AG04450 (cell line): ENCODE results near the gene PAPLN. TPM values are rescaled to one million over a fixed set of nuclear protein-coding genes. Genes with fewer than 3 reads are reported as not detected.

Experiments used
- CTCF ChIA-PET: fragments of 300-600, 350-600 bp; formaldehyde crosslinking; extraction: SDS; loops from one replicate; lab custom pipeline; 2022; ENCODE audit warnings: antibody characterized with exemption, inconsistent platforms; lab: Charles Lee
- POLR2A ChIA-PET: fragments of 350-600 bp; formaldehyde crosslinking; extraction: SDS; loops from one replicate; lab custom pipeline; 2021; ENCODE audit warnings: antibody characterized with exemption, inconsistent platforms; lab: Yijun Ruan, JAX
- DNase-seq: peaks from one replicate; pipeline ENCODE4 v3.0.0-alpha.2; 2011; ENCODE audit warnings: low read depth, low spot score
- H3K27ac ChIP-seq: one replicate; pipeline ENCODE4 v1.5.1; 2012; ENCODE audit warnings: low read depth, low read length, control low read depth
- H3K27me3 ChIP-seq: one replicate; pipeline ENCODE4 v1.6.0; 2012; ENCODE audit warnings: low read length; ENCODE audit not compliant: control insufficient read depth, insufficient read depth
- H3K4me3 ChIP-seq: 2 replicates; pipeline ENCODE4 v1.5.1; 2011; ENCODE audit warnings: mild to moderate bottlenecking, low read depth, low read length, control low read depth
- H3K9me3 ChIP-seq: 2 replicates; pipeline ENCODE4 v1.5.1; 2012; ENCODE audit warnings: low read length; ENCODE audit not compliant: control insufficient read depth, insufficient read depth
- polyA plus RNA-seq: library from polyadenylated mRNA; depleted of rRNA; stranded (reverse); fragments of >200 nt; gene quantifications from 2 replicates; pipeline ENCODE4 v1.2.3, GENCODE V29; 2011
- TF ChIP-seq, protein P1 (sequence below): IDR thresholded peaks from 2 replicates; pipeline ENCODE4 v1.5.1; 2011; ENCODE audit warnings: low read depth, low read length, control low read depth, inconsistent platforms

Gene PAPLN
- polyA plus RNA-seq, 1 experiment: 3.1 TPM

DNA sequence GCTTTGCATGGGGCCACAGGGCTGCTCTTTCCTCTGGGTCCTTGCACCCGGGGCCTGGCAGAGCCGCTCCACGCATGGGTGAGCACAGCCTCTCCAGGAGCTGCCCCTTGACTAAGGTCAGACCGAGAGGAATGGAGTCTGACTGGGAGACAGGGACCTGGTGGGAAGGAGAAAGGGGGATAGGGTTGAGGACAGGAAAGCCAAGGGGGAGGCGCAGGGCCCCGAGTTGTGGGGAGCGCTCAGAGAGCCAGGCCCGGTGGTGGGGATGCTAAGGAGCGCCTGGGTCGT is 16.0 kb downstream of the PAPLN start:
- POLR2A ChIA-PET: no interaction called here
- H3K4me3 ChIP-seq: no peak overlapping the region
- DNase-seq: no peak
- H3K27ac ChIP-seq: no peak overlapping the region
- no peaks in the 10 kb centered on the region for H3K27me3 ChIP-seq
- CTCF ChIA-PET: no interaction called here
- TF ChIP-seq, protein P1, sequence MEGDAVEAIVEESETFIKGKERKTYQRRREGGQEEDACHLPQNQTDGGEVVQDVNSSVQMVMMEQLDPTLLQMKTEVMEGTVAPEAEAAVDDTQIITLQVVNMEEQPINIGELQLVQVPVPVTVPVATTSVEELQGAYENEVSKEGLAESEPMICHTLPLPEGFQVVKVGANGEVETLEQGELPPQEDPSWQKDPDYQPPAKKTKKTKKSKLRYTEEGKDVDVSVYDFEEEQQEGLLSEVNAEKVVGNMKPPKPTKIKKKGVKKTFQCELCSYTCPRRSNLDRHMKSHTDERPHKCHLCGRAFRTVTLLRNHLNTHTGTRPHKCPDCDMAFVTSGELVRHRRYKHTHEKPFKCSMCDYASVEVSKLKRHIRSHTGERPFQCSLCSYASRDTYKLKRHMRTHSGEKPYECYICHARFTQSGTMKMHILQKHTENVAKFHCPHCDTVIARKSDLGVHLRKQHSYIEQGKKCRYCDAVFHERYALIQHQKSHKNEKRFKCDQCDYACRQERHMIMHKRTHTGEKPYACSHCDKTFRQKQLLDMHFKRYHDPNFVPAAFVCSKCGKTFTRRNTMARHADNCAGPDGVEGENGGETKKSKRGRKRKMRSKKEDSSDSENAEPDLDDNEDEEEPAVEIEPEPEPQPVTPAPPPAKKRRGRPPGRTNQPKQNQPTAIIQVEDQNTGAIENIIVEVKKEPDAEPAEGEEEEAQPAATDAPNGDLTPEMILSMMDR: no peak
- H3K9me3 ChIP-seq: no peaks in the 10 kb centered on the region

DNA sequence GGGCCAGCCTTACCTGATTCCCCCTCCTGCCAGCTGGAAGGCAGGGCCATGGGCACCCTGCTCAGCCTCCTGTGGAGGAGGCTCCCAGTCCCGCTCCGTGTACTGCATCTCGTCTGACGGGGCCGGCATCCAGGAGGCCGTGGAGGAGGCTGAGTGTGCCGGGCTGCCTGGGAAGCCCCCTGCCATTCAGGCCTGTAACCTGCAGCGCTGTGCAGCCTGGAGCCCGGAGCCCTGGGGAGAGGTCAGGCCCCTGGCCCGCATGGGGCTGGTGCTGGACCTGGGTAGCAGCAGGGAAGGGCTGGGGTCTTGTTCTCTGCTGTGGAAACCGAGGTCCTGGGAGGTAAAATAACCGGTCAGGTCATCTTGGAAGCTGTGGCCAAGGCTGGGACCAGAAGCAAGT is 16.4 kb downstream of the PAPLN start:
- Histone ChIP-seq H3K4me3 (no peak overlapping the region), H3K9me3 (no peaks in the 10 kb centered on the region; the same call in 1 of the 2 replicates), H3K27ac (no peak overlapping the region), H3K27me3 (no peaks in the 10 kb centered on the region)
- TF ChIP-seq, protein P1: no peak
- ChIA-PET POLR2A (no interaction called here), CTCF (no interaction called here)
- DNase-seq: no peak

DNA sequence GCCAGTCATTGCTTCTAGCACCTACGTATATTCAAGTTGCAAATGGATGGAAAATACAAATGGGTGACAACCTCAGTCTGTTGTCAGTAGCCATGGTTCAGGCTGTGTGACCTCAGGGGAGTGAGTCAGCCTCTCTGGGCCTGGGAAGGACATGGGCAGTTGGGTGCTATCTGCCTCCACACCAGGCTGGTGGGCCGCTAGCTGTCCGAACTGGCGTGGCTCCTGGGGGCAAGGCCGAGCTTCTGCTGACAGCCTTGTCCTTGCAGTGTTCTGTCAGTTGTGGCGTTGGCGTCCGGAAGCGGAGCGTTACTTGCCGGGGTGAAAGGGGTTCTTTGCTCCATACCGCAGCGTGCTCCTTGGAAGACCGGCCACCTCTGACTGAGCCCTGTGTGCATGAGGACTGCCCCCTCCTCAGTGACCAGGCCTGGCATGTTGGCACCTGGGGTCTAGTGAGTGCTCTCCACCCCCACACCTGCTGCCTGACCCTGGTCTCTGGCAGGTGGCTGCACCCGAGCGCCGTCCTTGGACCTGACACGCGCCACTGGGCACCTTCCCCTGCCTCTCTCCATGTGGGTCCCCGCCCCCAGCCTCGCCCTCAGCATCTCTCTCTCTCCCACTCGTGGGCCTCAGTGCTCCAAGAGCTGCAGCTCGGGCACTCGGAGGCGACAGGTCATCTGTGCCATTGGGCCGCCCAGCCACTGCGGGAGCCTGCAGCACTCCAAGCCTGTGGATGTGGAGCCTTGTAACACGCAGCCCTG is 17.1 kb downstream of the PAPLN start:
- H3K9me3 ChIP-seq: no peaks in the 10 kb centered on the region; the same call in 1 of the 2 replicates
- TF ChIP-seq, protein P1: no peak
- DNase-seq: no peak
- no peak overlapping the region for H3K27ac ChIP-seq
- H3K27me3 ChIP-seq: no peaks in the 10 kb centered on the region
- ChIA-PET CTCF (no interaction called here), POLR2A (no interaction called here)
- H3K4me3 ChIP-seq: no peak overlapping the region

DNA sequence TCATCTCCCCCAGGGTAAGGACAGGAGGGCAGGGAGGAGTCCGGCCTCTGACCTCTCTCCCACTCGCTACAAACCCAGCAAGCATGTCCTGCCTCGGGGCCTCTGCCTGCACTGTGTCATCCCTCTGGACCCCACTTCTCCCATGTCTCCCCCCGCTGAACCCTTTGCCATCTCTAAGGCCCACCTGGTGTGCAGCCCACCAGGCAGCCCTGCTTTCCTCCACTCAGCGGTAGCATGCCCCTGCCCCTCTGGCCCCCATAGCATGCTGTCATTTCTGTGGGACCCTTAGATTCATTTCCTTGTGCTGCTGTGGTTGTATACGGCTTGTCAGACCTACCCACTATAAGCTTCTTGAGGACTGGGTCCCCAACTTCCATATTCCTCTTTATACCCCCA is 17.7 kb downstream of the PAPLN start:
- POLR2A ChIA-PET: no interaction called here

DNA sequence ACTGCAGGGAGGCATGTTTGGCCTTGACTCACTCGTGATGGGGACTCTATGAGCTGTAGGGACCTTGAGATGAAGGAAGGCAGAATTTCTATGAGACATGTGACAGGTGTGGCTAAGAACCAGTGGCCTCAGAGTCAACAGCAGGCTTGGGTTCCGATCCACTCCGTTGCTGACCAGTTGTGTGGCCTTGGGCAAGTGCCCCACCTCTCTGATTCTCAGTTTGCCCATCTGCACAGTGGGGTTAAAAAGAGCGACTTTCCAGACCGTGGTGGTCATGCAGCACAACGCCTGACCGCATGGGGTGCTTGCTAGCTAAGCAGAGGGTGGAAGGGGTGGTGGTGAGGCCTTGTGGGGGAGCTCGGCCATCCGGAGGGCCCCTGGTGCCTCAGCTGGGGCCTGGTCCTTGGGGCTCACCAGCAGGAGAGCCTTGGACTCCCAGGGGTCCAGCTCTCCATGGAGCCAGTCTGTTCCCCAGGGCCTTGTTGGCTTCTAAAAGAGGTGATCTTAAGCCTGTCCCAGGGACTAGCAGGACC is 18.5 kb downstream of the PAPLN start:
- Histone ChIP-seq H3K27me3 (no peaks in the 10 kb centered on the region), H3K9me3 (no peaks in the 10 kb centered on the region; the same call in 1 of the 2 replicates), H3K27ac (no peak overlapping the region), H3K4me3 (no peak overlapping the region)
- DNase-seq: no peak
- ChIA-PET POLR2A (interaction anchor here (0.6 to 1.0 kb wide), 2 partner anchors 10 to 260 kb away, joined by 4 read pairs; no protein-coding TSS in a partner anchor), CTCF (interaction anchor here (1.4 kb wide), 1 partner anchor 82 kb away, joined by 3 read pairs; no protein-coding TSS in a partner anchor)
- TF ChIP-seq, protein P1: no peak

More for the DNA sequence above, 17.7 kb downstream of the PAPLN start:
- TF ChIP-seq, protein P1: no peak
- no peaks in the 10 kb centered on the region; the same call in 1 of the 2 replicates for H3K9me3 ChIP-seq
- no peaks in the 10 kb centered on the region for H3K27me3 ChIP-seq
- H3K4me3 ChIP-seq: no peak overlapping the region
- DNase-seq: no peak
- H3K27ac ChIP-seq: no peak overlapping the region
- CTCF ChIA-PET: no interaction called here
